ENCODE data around the gene MTCL1. TPM values are rescaled to one million over a fixed set of nuclear protein-coding genes. Genes with fewer than 3 reads are reported as not detected.

Gene MTCL1
- total and polyA plus RNA-seq, 4 donors = 0.65 to 5.4 (median 1.4) TPM

DNA sequence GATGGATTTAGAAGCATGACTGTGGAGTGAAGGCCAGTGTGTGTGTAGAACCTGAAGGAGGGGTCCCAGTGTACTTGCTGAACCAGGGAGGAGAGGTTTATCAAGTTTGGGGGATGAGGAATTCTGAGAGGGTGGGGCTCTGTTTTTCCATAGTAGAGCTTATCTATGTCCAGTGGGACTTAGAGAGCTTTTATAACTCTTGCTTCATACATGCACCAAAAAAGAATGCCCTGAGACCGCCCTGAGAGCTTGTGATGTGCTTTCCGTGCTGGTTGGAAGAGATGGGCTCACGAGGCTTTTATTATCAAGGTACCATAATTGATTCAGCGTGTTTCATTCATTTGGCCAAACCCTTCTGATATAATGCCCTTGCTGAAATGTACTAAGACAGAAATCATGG is 100.2 kb downstream of the MTCL1 start:
- Histone ChIP-seq H3K36me3 (ENCODE audit: control insufficient read depth in 4 of 4, insufficient read depth in 3 of 4, low read depth in 1 of 4, low read length in 3 of 4) (peaks cover 0 to 2% (median 0%) of the 10 kb centered on the region in 4 donors), H3K27me3 (ENCODE audit: control insufficient read depth in 4 of 4, insufficient read depth in 4 of 4, low read length in 3 of 4) (no peaks in the 10 kb centered on the region), H3K9me3 (ENCODE audit: control insufficient read depth in 4 of 4, low read length in 3 of 4) (no peaks in the 10 kb centered on the region), H3K27ac (ENCODE audit: low read depth in 1 of 2, low read length in 2 of 2) (no peak overlapping the region), H3K4me3 (ENCODE audit: low read depth in 1 of 3, low read length in 3 of 3) (no peak overlapping the region), H3K4me1 (ENCODE audit: control insufficient read depth in 4 of 4, insufficient read depth in 4 of 4, low read length in 3 of 4) (peaks cover 0 to 5% (median 0%) of the 10 kb centered on the region in 4 donors), H3K9ac (ENCODE audit: low read depth in 1 of 2, low read length in 2 of 2) (no peak overlapping the region)
- TF ChIP-seq MAX (IDR thresholded peaks at IDR 0.05) = no peak
- no peak for TF ChIP-seq HNF4A (conservative IDR thresholded peaks at IDR 0.05)
- TF ChIP-seq FOXA2 (IDR thresholded peaks at IDR 0.05) = no peak
- TF ChIP-seq TAF1 (conservative IDR thresholded peaks at IDR 0.05) = no peak
- TF ChIP-seq, protein P1, sequence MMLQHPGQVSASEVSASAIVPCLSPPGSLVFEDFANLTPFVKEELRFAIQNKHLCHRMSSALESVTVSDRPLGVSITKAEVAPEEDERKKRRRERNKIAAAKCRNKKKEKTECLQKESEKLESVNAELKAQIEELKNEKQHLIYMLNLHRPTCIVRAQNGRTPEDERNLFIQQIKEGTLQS (IDR thresholded peaks at IDR 0.05) = no peak
- no peak for TF ChIP-seq SP1 (IDR thresholded peaks at IDR 0.05)
- no peak for TF ChIP-seq RAD21 (IDR thresholded peaks at IDR 0.05)
- TF ChIP-seq JUND (IDR thresholded peaks at IDR 0.05) = no peak
- TF ChIP-seq EGR1 (IDR thresholded peaks at IDR 0.05; ENCODE audit: low read depth in 2 of 2) = no peak
- TF ChIP-seq, protein P2, sequence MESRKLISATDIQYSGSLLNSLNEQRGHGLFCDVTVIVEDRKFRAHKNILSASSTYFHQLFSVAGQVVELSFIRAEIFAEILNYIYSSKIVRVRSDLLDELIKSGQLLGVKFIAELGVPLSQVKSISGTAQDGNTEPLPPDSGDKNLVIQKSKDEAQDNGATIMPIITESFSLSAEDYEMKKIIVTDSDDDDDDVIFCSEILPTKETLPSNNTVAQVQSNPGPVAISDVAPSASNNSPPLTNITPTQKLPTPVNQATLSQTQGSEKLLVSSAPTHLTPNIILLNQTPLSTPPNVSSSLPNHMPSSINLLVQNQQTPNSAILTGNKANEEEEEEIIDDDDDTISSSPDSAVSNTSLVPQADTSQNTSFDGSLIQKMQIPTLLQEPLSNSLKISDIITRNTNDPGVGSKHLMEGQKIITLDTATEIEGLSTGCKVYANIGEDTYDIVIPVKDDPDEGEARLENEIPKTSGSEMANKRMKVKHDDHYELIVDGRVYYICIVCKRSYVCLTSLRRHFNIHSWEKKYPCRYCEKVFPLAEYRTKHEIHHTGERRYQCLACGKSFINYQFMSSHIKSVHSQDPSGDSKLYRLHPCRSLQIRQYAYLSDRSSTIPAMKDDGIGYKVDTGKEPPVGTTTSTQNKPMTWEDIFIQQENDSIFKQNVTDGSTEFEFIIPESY (IDR thresholded peaks at IDR 0.05) = no peak
- TF ChIP-seq, protein P3, sequence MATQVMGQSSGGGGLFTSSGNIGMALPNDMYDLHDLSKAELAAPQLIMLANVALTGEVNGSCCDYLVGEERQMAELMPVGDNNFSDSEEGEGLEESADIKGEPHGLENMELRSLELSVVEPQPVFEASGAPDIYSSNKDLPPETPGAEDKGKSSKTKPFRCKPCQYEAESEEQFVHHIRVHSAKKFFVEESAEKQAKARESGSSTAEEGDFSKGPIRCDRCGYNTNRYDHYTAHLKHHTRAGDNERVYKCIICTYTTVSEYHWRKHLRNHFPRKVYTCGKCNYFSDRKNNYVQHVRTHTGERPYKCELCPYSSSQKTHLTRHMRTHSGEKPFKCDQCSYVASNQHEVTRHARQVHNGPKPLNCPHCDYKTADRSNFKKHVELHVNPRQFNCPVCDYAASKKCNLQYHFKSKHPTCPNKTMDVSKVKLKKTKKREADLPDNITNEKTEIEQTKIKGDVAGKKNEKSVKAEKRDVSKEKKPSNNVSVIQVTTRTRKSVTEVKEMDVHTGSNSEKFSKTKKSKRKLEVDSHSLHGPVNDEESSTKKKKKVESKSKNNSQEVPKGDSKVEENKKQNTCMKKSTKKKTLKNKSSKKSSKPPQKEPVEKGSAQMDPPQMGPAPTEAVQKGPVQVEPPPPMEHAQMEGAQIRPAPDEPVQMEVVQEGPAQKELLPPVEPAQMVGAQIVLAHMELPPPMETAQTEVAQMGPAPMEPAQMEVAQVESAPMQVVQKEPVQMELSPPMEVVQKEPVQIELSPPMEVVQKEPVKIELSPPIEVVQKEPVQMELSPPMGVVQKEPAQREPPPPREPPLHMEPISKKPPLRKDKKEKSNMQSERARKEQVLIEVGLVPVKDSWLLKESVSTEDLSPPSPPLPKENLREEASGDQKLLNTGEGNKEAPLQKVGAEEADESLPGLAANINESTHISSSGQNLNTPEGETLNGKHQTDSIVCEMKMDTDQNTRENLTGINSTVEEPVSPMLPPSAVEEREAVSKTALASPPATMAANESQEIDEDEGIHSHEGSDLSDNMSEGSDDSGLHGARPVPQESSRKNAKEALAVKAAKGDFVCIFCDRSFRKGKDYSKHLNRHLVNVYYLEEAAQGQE (IDR thresholded peaks at IDR 0.05) = no peak
- no peak for TF ChIP-seq RXRA (IDR thresholded peaks at IDR 0.05)
- no peak for TF ChIP-seq FOXA1 (IDR thresholded peaks at IDR 0.05)
- WGBS = 98% methylated on average over 4 of the region's 4 CpGs
- DNase-seq (ENCODE audit: low spot score) = no peak

GRCh38 chr18:8806100-8806797 is 100.9 kb downstream of the MTCL1 start:
- H3K27ac ChIP-seq (ENCODE audit: low read depth in 1 of 2, low read length in 2 of 2) = no peak overlapping the region
- no peaks in the 10 kb centered on the region for H3K9me3 ChIP-seq (ENCODE audit: control insufficient read depth in 4 of 4, low read length in 3 of 4)
- DNase-seq (ENCODE audit: low spot score) = no peak
- H3K9ac ChIP-seq (ENCODE audit: low read depth in 1 of 2, low read length in 2 of 2) = no peak overlapping the region
- peaks cover 0 to 2% (median 0%) of the 10 kb centered on the region in 4 donors for H3K36me3 ChIP-seq (ENCODE audit: control insufficient read depth in 4 of 4, insufficient read depth in 3 of 4, low read depth in 1 of 4, low read length in 3 of 4)
- H3K27me3 ChIP-seq (ENCODE audit: control insufficient read depth in 4 of 4, insufficient read depth in 4 of 4, low read length in 3 of 4) = no peaks in the 10 kb centered on the region
- TF ChIP-seq HNF4A (conservative IDR thresholded peaks at IDR 0.05) = no peak
- TF ChIP-seq NR2F2 (IDR thresholded peaks at IDR 0.05) = no peak
- TF ChIP-seq MAX (IDR thresholded peaks at IDR 0.05) = no peak
- TF ChIP-seq SP1 (IDR thresholded peaks at IDR 0.05) = no peak
- no peak for TF ChIP-seq RXRA (IDR thresholded peaks at IDR 0.05)
- TF ChIP-seq HNF4G (IDR thresholded peaks at IDR 0.05) = no peak
- TF ChIP-seq, protein P1 (IDR thresholded peaks at IDR 0.05) = no peak
- TF ChIP-seq, protein P4, sequence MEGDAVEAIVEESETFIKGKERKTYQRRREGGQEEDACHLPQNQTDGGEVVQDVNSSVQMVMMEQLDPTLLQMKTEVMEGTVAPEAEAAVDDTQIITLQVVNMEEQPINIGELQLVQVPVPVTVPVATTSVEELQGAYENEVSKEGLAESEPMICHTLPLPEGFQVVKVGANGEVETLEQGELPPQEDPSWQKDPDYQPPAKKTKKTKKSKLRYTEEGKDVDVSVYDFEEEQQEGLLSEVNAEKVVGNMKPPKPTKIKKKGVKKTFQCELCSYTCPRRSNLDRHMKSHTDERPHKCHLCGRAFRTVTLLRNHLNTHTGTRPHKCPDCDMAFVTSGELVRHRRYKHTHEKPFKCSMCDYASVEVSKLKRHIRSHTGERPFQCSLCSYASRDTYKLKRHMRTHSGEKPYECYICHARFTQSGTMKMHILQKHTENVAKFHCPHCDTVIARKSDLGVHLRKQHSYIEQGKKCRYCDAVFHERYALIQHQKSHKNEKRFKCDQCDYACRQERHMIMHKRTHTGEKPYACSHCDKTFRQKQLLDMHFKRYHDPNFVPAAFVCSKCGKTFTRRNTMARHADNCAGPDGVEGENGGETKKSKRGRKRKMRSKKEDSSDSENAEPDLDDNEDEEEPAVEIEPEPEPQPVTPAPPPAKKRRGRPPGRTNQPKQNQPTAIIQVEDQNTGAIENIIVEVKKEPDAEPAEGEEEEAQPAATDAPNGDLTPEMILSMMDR (IDR thresholded peaks at IDR 0.05; ENCODE audit: low read depth, low read length, missing input control) = no peak
- TF ChIP-seq, protein P2 (IDR thresholded peaks at IDR 0.05) = no peak
- no peak for TF ChIP-seq RAD21 (IDR thresholded peaks at IDR 0.05)
- no peak for TF ChIP-seq FOXA2 (IDR thresholded peaks at IDR 0.05)
- TF ChIP-seq GABPA (IDR thresholded peaks at IDR 0.05 in 1 of 2, conservative IDR thresholded peaks at IDR 0.05 in 1 of 2) = no peak
- no peak for TF ChIP-seq YY1 (IDR thresholded peaks at IDR 0.05)
- peaks cover 0 to 5% (median 0%) of the 10 kb centered on the region in 4 donors for H3K4me1 ChIP-seq (ENCODE audit: control insufficient read depth in 4 of 4, insufficient read depth in 4 of 4, low read length in 3 of 4)
- H3K4me3 ChIP-seq (ENCODE audit: low read depth in 1 of 3, low read length in 3 of 3) = no peak overlapping the region
- 87% methylated on average over 6 of the region's 6 CpGs for WGBS
